GM12874 (cell line): ENCODE data around the gene TMF1.

Experiments used
- TF ChIP-seq, protein P1 (sequence below): IDR thresholded peaks from 2 replicates; pipeline ENCODE4 v1.5.1; 2011; ENCODE audit warnings: low read depth, mild to moderate bottlenecking, control low read depth, low read length, moderate library complexity; ENCODE audit not compliant: insufficient read depth

TMF1 gene

GRCh38 chr3:68984011-68984530, 68.1 kb downstream of the TMF1 start:
- TF ChIP-seq, protein P1, sequence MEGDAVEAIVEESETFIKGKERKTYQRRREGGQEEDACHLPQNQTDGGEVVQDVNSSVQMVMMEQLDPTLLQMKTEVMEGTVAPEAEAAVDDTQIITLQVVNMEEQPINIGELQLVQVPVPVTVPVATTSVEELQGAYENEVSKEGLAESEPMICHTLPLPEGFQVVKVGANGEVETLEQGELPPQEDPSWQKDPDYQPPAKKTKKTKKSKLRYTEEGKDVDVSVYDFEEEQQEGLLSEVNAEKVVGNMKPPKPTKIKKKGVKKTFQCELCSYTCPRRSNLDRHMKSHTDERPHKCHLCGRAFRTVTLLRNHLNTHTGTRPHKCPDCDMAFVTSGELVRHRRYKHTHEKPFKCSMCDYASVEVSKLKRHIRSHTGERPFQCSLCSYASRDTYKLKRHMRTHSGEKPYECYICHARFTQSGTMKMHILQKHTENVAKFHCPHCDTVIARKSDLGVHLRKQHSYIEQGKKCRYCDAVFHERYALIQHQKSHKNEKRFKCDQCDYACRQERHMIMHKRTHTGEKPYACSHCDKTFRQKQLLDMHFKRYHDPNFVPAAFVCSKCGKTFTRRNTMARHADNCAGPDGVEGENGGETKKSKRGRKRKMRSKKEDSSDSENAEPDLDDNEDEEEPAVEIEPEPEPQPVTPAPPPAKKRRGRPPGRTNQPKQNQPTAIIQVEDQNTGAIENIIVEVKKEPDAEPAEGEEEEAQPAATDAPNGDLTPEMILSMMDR = no peak

DNA sequence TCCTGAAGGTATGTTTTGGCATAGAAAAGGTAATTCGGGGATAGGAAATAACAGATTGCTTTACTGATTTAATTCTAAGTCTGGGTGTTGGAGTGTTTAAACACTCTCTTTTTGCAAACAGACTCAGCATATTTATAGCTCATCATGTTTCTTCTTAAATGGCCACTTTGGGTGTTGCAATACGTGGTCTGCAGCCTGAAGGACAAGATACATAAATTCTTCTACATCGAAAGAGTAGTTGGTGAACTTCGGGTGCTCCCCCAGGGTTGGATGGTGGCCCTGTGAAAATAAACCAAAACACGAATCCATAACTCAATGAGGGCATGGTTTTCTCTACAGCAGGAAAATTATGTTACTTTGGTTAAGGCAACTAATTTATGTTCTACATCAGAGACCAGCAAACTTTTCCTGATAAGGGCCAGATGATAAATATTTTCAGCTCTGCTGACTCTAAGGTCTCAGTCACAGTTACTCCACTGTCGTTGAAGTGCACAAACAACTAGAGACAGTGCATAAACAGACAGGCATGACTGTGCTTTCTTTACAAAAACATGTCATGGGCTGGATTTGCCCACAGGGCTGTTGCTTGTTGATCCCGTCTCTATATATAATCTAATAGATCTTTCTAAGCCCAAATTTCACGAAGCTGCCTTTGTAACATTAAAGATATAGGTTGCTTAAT, 74.5 kb downstream of the TMF1 start:
- TF ChIP-seq, protein P1 = no peak

- TF ChIP-seq, protein P1 = no peak
Measured at GRCh38 chr3:68974711-68975110, 77.4 kb downstream of the TMF1 start.

DNA sequence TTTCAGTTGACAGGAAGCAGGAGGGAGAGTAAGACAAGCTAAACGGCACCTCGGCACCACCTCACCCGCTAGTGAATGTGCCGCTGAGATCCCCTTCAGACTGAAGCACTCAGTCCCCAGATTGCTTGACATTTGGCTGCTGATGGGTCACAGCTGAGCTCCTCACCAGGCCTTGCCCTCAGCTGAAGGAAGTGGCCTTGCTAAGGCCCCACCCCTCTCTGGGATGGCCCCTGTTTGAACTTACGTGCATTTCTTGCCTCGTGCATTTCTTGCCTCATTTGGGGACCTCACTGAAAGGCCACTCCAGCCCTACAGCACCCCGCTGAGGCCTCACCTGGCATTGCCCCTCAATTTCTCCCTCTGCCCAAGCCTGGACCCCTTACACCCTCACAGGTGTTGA, 78.5 kb downstream of the TMF1 start:
- TF ChIP-seq, protein P1 = no peak

GRCh38 chr3:68972358-68972979, 79.7 kb downstream of the TMF1 start:
- TF ChIP-seq, protein P1 = peak; percentile 78
